GM12801 (cell line): ENCODE measurements around the gene ARSK.

Source experiments
- CTCF ChIP-seq: IDR thresholded peaks from one replicate; pipeline ENCODE4 v1.5.1; 2011; ENCODE audit warnings: control low read depth; ENCODE audit not compliant: insufficient read length; ENCODE audit errors: extremely low read depth

ARSK gene

GRCh38 chr5:95620870-95621838 lies 66.3 kb downstream of the ARSK start:
- TF ChIP-seq CTCF, result no peak

DNA sequence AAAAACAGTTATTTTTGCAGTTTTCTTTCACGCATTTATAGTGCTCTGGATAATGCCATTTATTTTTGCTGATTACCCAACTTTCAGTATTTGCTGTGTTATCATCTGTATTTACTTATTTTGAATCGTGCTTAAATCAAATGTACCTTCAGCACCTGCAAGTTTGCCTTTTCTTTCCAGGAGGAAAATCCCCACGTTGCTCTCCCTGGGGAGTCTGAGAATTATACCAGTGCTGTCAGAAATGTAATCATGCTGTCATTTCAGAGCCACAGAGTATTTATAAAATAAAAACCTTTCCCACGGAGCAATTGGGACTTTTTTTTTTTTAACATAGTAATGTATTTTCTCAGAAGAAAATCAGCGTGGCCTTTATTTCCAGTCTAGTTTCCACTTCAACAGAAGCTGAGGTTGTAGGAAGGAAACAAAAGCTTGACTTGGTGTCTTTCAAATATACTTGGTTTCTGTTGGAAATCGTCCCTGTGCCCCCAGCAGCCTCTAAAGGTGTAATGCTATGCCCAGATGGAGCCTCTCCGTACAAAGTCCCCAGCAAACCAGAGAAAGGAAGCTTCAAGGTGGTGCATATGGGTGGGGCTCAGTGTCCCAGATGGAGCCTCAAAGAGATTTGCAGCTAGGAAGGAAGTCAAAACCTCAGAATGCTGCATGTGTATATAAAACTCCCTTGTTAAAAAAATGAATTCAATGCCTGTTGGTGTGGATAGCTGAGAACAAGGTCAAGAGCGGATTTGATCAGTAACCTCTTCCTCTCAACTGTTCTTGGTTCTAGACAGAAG lies 67.1 kb downstream of the ARSK start:
- TF ChIP-seq CTCF, result no peak

GRCh38 chr5:95623706-95624105 lies 68.8 kb downstream of the ARSK start:
- TF ChIP-seq CTCF, result no peak

- TF ChIP-seq CTCF, result no peak
Observed at GRCh38 chr5:95624368-95624767, 69.5 kb downstream of the ARSK start.

- TF ChIP-seq CTCF, result no peak
Observed at GRCh38 chr5:95626701-95627100, 71.8 kb downstream of the ARSK start.

DNA sequence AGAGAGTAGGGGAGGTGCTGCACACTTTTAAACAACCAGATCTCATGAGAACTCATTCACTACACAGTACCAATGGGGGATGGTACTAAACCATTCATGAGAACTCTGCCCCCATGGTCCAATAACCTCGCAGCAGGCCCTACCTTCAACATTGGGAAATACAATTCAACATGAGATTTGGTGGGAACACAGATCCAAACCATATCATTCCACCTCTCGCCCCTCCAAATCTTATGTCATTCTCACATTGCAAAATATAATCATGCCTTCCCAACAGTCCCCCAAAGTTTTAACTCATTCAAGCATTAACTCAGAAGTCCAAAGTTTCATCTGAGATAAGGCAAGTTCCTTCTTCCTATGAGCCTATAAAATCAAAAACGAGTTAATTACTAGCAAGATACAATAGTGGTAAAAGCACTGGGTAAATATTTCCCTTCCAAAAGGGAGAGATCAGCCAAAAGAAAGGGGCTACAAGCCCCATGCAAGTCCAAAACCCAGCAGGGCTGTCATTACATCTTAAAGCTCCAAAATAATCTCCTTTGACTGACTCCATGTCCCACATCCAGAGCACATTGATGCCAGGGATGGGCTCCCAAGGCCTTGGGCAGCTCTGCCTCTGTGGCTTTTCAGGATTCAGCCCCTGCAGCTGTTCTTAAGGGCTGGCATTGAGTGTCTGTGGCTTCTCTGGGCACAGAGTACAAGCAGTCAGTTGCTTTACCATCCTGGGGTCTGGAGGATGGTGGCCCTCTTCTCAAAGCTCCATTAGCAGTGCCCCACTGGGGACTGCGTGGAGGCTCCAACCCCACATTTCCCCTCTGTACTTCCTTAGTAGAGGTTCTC lies 73.3 kb downstream of the ARSK start:
- TF ChIP-seq CTCF, result no peak
